Caco-2 (cell line): Measurements from ENCODE around the gene MYO5B. TPM values are rescaled to one million over a fixed set of nuclear protein-coding genes. Genes with fewer than 3 reads are reported as not detected.
A peak's percentile ranks its signal among the peaks of the same experiment; 100 is the strongest.

Experiments used
- BruUV-seq: library from RNA; stranded (reverse); fragments of 400-500 nt; replicated peaks from 2 replicates; lab custom pipeline; 2021; lab: Mats Ljungman, UMichigan
- CTCF ChIA-PET: fragments of 300-600 bp; sonication (Branson Sonifier 250); formaldehyde crosslinking; loops from one replicate; lab custom pipeline; 2022; ENCODE audit warnings: antibody characterized with exemption; lab: Charles Lee
- POLR2A ChIA-PET: fragments of 300-600 bp; sonication (Branson Sonifier 250); formaldehyde crosslinking; loops from one replicate; lab custom pipeline; 2022; ENCODE audit warnings: antibody characterized with exemption; lab: Charles Lee
- DNase-seq, 2 experiments: peaks; one replicate each; pipeline versions ENCODE4 v3.0.0 to v3.0.0-alpha.2; 2020 to 2022
- H3K27me3 ChIP-seq: replicated peaks from 2 replicates; pipeline ENCODE4 v1.6.0; 2011; ENCODE audit warnings: low read length; ENCODE audit not compliant: control insufficient read depth, insufficient read depth
- H3K36me3 ChIP-seq: 2 replicates; pipeline ENCODE4 v1.5.1; 2011; ENCODE audit warnings: low read length; ENCODE audit not compliant: control insufficient read depth, insufficient read depth
- H3K4me1 ChIP-seq: fragments of 250-450 bp; sonication (Bioruptor Pico); 2 replicates; pipeline ENCODE4 v1.5.1; 2020; ENCODE audit warnings: mild to moderate bottlenecking
- H3K4me3 ChIP-seq: 2 replicates; pipeline ENCODE4 v1.5.1; 2011; ENCODE audit warnings: low read depth, mild to moderate bottlenecking, control low read depth, low read length
- H3K9me3 ChIP-seq: fragments of 250-450 bp; sonication (Bioruptor Pico); 2 replicates; pipeline ENCODE4 v1.5.1; 2020; ENCODE audit warnings: mild to moderate bottlenecking, moderate library complexity
- H3K27ac Mint-ChIP-seq: one replicate; pipeline ENCODE4 v1.8.0; 2022; ENCODE audit warnings: mixed read lengths; ENCODE audit not compliant: unreplicated experiment
- H3K27me3 Mint-ChIP-seq: one replicate; pipeline ENCODE4 v1.8.0; 2022; ENCODE audit warnings: mixed read lengths; ENCODE audit not compliant: insufficient read depth, unreplicated experiment
- H3K36me3 Mint-ChIP-seq: one replicate; pipeline ENCODE4 v1.8.0; 2022; ENCODE audit warnings: mild to moderate bottlenecking, mixed read lengths; ENCODE audit not compliant: insufficient read depth, unreplicated experiment
- H3K4me1 Mint-ChIP-seq: one replicate; pipeline ENCODE4 v1.8.0; 2022; ENCODE audit warnings: low read depth, mixed read lengths; ENCODE audit not compliant: unreplicated experiment
- H3K4me3 Mint-ChIP-seq: one replicate; pipeline ENCODE4 v1.8.0; 2022; ENCODE audit warnings: mild to moderate bottlenecking, moderate library complexity, mixed read lengths; ENCODE audit not compliant: unreplicated experiment
- H3K9me3 Mint-ChIP-seq: one replicate; pipeline ENCODE4 v1.8.0; 2022; ENCODE audit warnings: mixed read lengths; ENCODE audit not compliant: unreplicated experiment
- CTCF ChIP-seq, 2 experiments: fragments of 200-600 bp in 1 of 2; IDR thresholded peaks; 1 replicate in 1 of 2; 2 replicates in 1 of 2; pipeline versions ENCODE4 v1.5.1 to v1.8.0; 2011 to 2022; ENCODE audit warnings: antibody characterized with exemption in 1 of 2, control low read depth in 1 of 2, inconsistent platforms in 1 of 2, low read depth in 1 of 2, low read length in 1 of 2, mild to moderate bottlenecking in 1 of 2, moderate library complexity in 1 of 2; ENCODE audit not compliant: insufficient read depth in 1 of 2, severe bottlenecking in 1 of 2, unreplicated experiment in 1 of 2
- intact Hi-C: fragments of 100-400 bp; cut with micrococcal nuclease; formaldehyde crosslinking; loops from one replicate; pipeline ENCODE4 v1.10.0; 2022; ENCODE audit not compliant: unreplicated experiment
- total RNA-seq: library from RNA; stranded (reverse); gene quantifications from 2 replicates; pipeline ENCODE4 v1.2.3, GENCODE V29; 2022

Gene MYO5B
- total RNA-seq, 1 experiment from 2014 or later, result 28.3 TPM

- peak in 1 of 2 experiments; percentile 62 for TF ChIP-seq CTCF (IDR thresholded peaks at IDR 0.05; ENCODE audit: insufficient read depth in 1 of 2, low read depth in 1 of 2, low read length in 1 of 2, severe bottlenecking in 1 of 2, unreplicated experiment in 1 of 2)
- peak overlapping the region; percentile 25 for H3K4me3 Mint-ChIP-seq
- no peaks in the 10 kb centered on the region for H3K4me1 ChIP-seq
- no peak overlapping the region for H3K27ac Mint-ChIP-seq
- no peaks in the 10 kb centered on the region for H3K27me3 Mint-ChIP-seq
- no peak overlapping the region for H3K4me3 ChIP-seq
- no peaks in the 10 kb centered on the region for H3K27me3 ChIP-seq
- no peaks in the 10 kb centered on the region for H3K36me3 ChIP-seq
- no peaks in the 10 kb centered on the region for H3K4me1 Mint-ChIP-seq
- intact Hi-C loops, result loop anchor here (2.0 to 10.0 kb wide), 4 partner anchors 147 to 259 kb away; no protein-coding TSS in a partner anchor
- no peaks in the 10 kb centered on the region for H3K36me3 Mint-ChIP-seq
- BruUV-seq, result no TSS peak
- POLR2A ChIA-PET, result no interaction called here
- CTCF ChIA-PET, result interaction anchor here (0.7 to 1.5 kb wide), 8 partner anchors 8 to 1270 kb away, joined by 3 to 11 read pairs (median 4); no protein-coding TSS in a partner anchor
- no peaks in the 10 kb centered on the region for H3K9me3 Mint-ChIP-seq
- H3K9me3 ChIP-seq, result no peaks in the 10 kb centered on the region
- peak; percentile 48 to 61 for DNase-seq
Measured at GRCh38 chr18:50203801-50204604, 9.1 kb upstream of the MYO5B start.

GRCh38 chr18:50201476-50202018 lies 6.6 kb upstream of the MYO5B start:
- no peak overlapping the region for H3K4me3 ChIP-seq
- Mint-ChIP-seq H3K27me3 (no peaks in the 10 kb centered on the region), H3K9me3 (no peaks in the 10 kb centered on the region), H3K4me1 (no peaks in the 10 kb centered on the region), H3K27ac (no peak overlapping the region), H3K36me3 (no peaks in the 10 kb centered on the region), H3K4me3 (no peak overlapping the region)
- no peak for DNase-seq
- no peaks in the 10 kb centered on the region for H3K27me3 ChIP-seq
- H3K9me3 ChIP-seq, result no peaks in the 10 kb centered on the region
- intact Hi-C loops, result loop anchor here (5.0 to 10.0 kb wide), 3 partner anchors 156 to 257 kb away; no protein-coding TSS in a partner anchor
- H3K4me1 ChIP-seq, result no peaks in the 10 kb centered on the region
- no TSS peak for BruUV-seq
- ChIA-PET POLR2A (no interaction called here), CTCF (no interaction called here)
- H3K36me3 ChIP-seq, result no peaks in the 10 kb centered on the region
- TF ChIP-seq CTCF (IDR thresholded peaks at IDR 0.05; ENCODE audit: insufficient read depth in 1 of 2, low read depth in 1 of 2, low read length in 1 of 2, severe bottlenecking in 1 of 2, unreplicated experiment in 1 of 2), result no peak

- intact Hi-C loops, result loop anchor here (5.0 to 10.0 kb wide), 3 partner anchors 157 to 255 kb away; no protein-coding TSS in a partner anchor
- POLR2A ChIA-PET, result no interaction called here
Measured at GRCh38 chr18:50199921-50200320, 5.0 kb upstream of the MYO5B start.

More at GRCh38 chr18:50199921-50200320, 5.0 kb upstream of the MYO5B start:
- no peak for DNase-seq
- no TSS peak for BruUV-seq
- no peak overlapping the region for H3K4me3 Mint-ChIP-seq
- no peaks in the 10 kb centered on the region for H3K27me3 ChIP-seq
- no peaks in the 10 kb centered on the region for H3K36me3 Mint-ChIP-seq
- H3K27me3 Mint-ChIP-seq, result no peaks in the 10 kb centered on the region
- no peak for TF ChIP-seq CTCF (IDR thresholded peaks at IDR 0.05; ENCODE audit: insufficient read depth in 1 of 2, low read depth in 1 of 2, low read length in 1 of 2, severe bottlenecking in 1 of 2, unreplicated experiment in 1 of 2)
- H3K9me3 ChIP-seq, result no peaks in the 10 kb centered on the region
- H3K4me3 ChIP-seq, result no peak overlapping the region
- CTCF ChIA-PET, result no interaction called here
- no peaks in the 10 kb centered on the region for H3K9me3 Mint-ChIP-seq
- H3K27ac Mint-ChIP-seq, result no peak overlapping the region
- no peaks in the 10 kb centered on the region for H3K4me1 Mint-ChIP-seq
- no peaks in the 10 kb centered on the region for H3K4me1 ChIP-seq
- no peaks in the 10 kb centered on the region for H3K36me3 ChIP-seq
